Glutamatergic neuron (in vitro differentiated cells): ENCODE measurements around the gene MLN. TPM values are rescaled to one million over a fixed set of nuclear protein-coding genes. Genes with fewer than 3 reads are reported as not detected.

Source experiments
- DNase-seq: peaks from one replicate; pipeline ENCODE4 v3.0.0; 2022
- H3K27ac Mint-ChIP-seq: one replicate; pipeline ENCODE4 v1.8.0; 2020; ENCODE audit warnings: mild to moderate bottlenecking, mixed read lengths, inconsistent platforms; ENCODE audit not compliant: unreplicated experiment
- H3K27me3 Mint-ChIP-seq: one replicate; pipeline ENCODE4 v1.8.0; 2020; ENCODE audit warnings: mild to moderate bottlenecking, moderate library complexity, mixed read lengths, inconsistent platforms; ENCODE audit not compliant: unreplicated experiment
- H3K36me3 Mint-ChIP-seq: one replicate; pipeline ENCODE4 v1.8.0; 2020; ENCODE audit warnings: mild to moderate bottlenecking, mixed read lengths, inconsistent platforms; ENCODE audit not compliant: unreplicated experiment
- H3K4me1 Mint-ChIP-seq: one replicate; pipeline ENCODE4 v1.8.0; 2020; ENCODE audit warnings: mild to moderate bottlenecking, low read depth, mixed read lengths, inconsistent platforms; ENCODE audit not compliant: unreplicated experiment
- H3K4me3 Mint-ChIP-seq: one replicate; pipeline ENCODE4 v1.8.0; 2020; ENCODE audit warnings: mild to moderate bottlenecking, mixed read lengths, inconsistent platforms; ENCODE audit not compliant: unreplicated experiment
- H3K9me3 Mint-ChIP-seq: one replicate; pipeline ENCODE4 v1.8.0; 2020; ENCODE audit warnings: mild to moderate bottlenecking, moderate library complexity, mixed read lengths, inconsistent platforms; ENCODE audit not compliant: unreplicated experiment
- total RNA-seq: library from RNA; stranded (reverse); fragmentation: NEBNext Ultra II Directional; extraction: Animal tissue kit (Norgen Biotek cat#: 25700); gene quantifications from one replicate; pipeline ENCODE4 v1.2.1, GENCODE V29; 2021; ENCODE audit not compliant: unreplicated experiment
- TF ChIP-seq, protein P1 (sequence below): fragments of 200-600 bp; sonication (generic); IDR thresholded peaks from one replicate; pipeline ENCODE4 v1.5.0; 2021; ENCODE audit not compliant: partially characterized antibody, unreplicated experiment

Gene MLN
- total RNA-seq, 1 donor from 2014 or later, result not detected

- no peak overlapping the region for H3K4me3 Mint-ChIP-seq
- TF ChIP-seq, protein P1, sequence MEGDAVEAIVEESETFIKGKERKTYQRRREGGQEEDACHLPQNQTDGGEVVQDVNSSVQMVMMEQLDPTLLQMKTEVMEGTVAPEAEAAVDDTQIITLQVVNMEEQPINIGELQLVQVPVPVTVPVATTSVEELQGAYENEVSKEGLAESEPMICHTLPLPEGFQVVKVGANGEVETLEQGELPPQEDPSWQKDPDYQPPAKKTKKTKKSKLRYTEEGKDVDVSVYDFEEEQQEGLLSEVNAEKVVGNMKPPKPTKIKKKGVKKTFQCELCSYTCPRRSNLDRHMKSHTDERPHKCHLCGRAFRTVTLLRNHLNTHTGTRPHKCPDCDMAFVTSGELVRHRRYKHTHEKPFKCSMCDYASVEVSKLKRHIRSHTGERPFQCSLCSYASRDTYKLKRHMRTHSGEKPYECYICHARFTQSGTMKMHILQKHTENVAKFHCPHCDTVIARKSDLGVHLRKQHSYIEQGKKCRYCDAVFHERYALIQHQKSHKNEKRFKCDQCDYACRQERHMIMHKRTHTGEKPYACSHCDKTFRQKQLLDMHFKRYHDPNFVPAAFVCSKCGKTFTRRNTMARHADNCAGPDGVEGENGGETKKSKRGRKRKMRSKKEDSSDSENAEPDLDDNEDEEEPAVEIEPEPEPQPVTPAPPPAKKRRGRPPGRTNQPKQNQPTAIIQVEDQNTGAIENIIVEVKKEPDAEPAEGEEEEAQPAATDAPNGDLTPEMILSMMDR, result no peak
- no peaks in the 10 kb centered on the region for H3K36me3 Mint-ChIP-seq
- H3K4me1 Mint-ChIP-seq, result peaks cover 49% of the 10 kb centered on the region
- no peak for DNase-seq
- peaks cover 15% of the 10 kb centered on the region for H3K9me3 Mint-ChIP-seq
- H3K27ac Mint-ChIP-seq, result no peak overlapping the region
- H3K27me3 Mint-ChIP-seq, result peaks cover 15% of the 10 kb centered on the region
These were observed 13.1 kb upstream of the MLN start for GRCh38 chr6:33816911-33817310.

- Mint-ChIP-seq H3K9me3 (peaks cover 15% of the 10 kb centered on the region), H3K27me3 (peaks cover 14% of the 10 kb centered on the region), H3K4me1 (peaks cover 56% of the 10 kb centered on the region), H3K27ac (no peak overlapping the region), H3K4me3 (no peak overlapping the region), H3K36me3 (no peaks in the 10 kb centered on the region)
- peak; percentile 62 for DNase-seq
- TF ChIP-seq, protein P1, result no peak
These were observed 12.1 kb upstream of the MLN start for GRCh38 chr6:33815854-33816253.

- no peak overlapping the region for H3K4me3 Mint-ChIP-seq
- peaks cover 7% of the 10 kb centered on the region for H3K27me3 Mint-ChIP-seq
- no peaks in the 10 kb centered on the region for H3K36me3 Mint-ChIP-seq
- DNase-seq, result no peak
- H3K9me3 Mint-ChIP-seq, result peaks cover 16% of the 10 kb centered on the region
- peak overlapping the region; percentile 62 for H3K27ac Mint-ChIP-seq
- H3K4me1 Mint-ChIP-seq, result peaks cover 50% of the 10 kb centered on the region
- TF ChIP-seq, protein P1, result no peak
These were observed 10.5 kb upstream of the MLN start for GRCh38 chr6:33813990-33814985.

DNA sequence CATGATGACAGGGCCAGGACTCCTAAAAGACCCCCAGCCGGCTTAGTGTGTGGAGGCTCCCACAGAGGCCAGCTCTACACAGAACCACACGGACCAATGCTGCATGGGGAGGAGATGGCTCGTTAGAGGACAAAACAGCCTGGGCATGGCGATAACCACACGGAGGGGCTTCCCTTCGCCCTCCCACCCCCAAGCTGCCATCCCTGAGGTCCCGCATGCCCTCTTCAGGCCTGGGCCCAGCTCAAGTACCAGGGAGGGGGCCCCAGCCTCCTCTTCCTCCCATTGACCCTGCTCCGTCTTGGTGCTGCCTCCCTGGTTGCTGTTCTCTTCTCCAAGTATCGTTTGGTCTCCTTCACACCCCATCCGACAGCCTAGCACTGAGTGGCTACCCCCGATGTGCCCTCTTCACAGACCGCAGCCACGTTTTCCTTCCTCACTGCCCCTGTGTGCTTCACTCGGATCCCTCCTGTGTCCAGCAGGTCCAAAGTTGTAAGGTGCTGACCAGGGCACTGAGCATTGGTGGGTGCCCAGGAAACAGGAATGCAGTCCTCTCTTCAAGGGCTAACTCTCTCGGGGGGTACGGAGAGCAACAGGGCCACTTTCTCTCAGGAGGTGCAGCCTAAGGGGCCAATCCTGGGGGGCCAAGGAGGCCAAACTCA lies 9.6 kb upstream of the MLN start:
- Mint-ChIP-seq H3K27me3 (peaks cover 6% of the 10 kb centered on the region), H3K36me3 (no peaks in the 10 kb centered on the region), H3K27ac (peak overlapping the region; percentile 77), H3K4me3 (peak overlapping the region; percentile 79), H3K9me3 (peaks cover 15% of the 10 kb centered on the region), H3K4me1 (peaks cover 50% of the 10 kb centered on the region)
- DNase-seq, result no peak
- TF ChIP-seq, protein P1, result no peak
